RKO (cell line): ENCODE measurements around the gene KRT80.

Experiments used
- DNase-seq: peaks from one replicate; pipeline ENCODE4 v3.0.0-alpha.2; 2016; ENCODE audit warnings: low spot score

Gene KRT80

GRCh38 chr12:52198454-52199215 lies 6.8 kb upstream of the KRT80 start:
- DNase-seq: no peak

- DNase-seq: no peak
Observed at GRCh38 chr12:52197371-52198231, 5.8 kb upstream of the KRT80 start.

- DNase-seq: no peak
Observed at GRCh38 chr12:52195065-52195730, 3.4 kb upstream of the KRT80 start.

DNA sequence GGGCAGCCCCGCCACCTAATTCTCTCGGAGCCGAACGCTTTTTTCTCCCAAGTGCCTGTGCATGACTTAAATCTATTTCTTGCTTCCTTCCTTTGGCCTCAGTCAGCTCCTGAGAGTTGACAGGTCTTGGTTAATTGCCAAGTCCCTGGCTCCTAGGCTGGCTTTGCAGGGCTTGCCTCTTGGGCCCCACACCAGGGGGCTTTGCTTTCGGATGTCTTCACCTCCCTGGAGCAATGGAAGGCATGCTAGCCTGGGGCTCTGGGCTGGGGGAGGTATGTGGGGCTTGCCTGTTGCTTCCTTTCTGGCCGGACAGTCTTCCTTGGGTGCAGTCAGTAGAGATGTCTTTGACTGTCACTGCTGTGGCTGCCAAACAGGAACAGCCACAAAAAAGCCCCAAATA lies 2.2 kb upstream of the KRT80 start:
- no peak for DNase-seq

DNA sequence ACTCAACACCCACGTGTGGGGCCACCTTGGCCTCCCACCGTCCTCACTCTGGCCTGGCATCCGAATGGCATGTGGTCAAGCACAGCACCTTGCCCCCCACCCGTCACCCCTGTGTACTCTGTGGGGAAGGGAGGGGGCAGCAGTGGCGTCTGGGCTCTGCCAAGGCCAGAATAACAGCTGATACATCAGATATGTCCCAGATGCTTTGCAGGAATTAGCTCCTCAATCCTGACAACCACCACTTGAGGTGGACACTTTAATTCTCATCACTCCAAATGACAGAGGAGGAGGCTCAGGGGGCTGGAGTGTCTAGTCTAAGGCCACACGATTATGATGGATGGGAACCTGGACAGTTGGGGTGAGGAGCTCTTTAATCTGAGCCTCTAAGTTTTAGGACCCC lies 1.7 kb upstream of the KRT80 start:
- no peak for DNase-seq

DNA sequence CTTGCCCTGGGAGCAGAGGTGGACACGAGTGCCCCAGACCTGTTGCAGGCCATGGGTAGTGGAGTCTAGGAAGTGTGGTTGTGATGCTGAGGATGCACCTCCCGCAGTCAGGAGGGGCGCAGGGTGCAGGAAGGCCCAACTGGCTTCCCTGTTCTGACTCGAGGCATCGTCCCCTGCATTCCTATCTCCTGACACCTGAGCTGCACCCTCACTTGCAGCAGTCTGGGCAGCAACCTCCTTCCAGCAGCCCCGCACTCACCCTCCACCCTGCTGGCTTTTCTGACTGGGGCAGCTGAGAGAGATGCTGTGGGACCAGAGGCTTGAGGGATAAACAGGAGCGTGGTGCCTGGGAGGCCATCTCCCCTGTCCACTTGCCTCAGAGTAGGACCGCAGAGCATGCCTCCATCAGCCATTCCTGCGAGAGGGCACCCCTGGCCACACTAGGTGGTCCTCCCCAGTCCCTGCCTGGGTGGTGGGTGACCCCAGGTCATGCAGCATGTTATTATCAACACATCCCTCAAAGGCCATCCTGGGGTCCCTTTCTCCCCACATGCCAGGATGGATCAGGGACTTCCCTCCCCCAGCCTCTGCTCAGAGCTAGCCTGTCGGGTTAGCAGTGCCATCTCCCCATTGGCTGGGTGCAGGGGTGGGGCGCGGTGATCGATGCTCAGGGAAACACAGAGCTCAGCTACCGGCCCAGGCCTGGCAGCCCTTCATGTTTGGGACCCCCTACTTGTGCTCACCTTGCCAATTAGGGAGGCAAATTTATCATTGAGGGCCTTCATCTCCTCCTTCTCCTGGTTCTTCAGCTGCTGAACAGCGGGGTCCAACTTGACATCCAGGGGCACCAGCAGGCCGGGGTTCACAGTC lies 719 bp downstream of the KRT80 start:
- DNase-seq: no peak

- DNase-seq: no peak
Observed at GRCh38 chr12:52189376-52190174, 2.2 kb downstream of the KRT80 start.

DNA sequence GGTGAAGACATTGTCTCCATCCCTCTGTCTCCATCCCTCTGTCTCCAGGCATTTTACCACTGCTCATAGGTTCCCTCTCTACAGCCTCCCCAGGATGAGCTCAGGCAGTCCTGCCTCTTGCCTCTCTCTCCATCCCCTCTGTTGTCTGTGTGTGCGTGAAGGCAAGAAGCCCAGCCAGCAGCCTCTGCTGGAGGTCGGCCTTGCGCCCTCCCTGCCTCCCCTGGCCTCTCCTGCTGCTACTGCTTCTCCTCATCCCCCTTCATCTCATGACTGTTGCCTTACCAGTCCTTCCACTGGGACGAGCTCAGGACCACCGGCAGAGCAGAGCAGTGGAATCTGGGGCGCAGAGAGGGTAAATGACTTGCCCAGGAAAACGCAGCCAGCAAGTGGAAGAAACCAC lies 3.2 kb downstream of the KRT80 start:
- no peak for DNase-seq

GRCh38 chr12:52187640-52188039 lies 4.2 kb downstream of the KRT80 start:
- DNase-seq: no peak

DNA sequence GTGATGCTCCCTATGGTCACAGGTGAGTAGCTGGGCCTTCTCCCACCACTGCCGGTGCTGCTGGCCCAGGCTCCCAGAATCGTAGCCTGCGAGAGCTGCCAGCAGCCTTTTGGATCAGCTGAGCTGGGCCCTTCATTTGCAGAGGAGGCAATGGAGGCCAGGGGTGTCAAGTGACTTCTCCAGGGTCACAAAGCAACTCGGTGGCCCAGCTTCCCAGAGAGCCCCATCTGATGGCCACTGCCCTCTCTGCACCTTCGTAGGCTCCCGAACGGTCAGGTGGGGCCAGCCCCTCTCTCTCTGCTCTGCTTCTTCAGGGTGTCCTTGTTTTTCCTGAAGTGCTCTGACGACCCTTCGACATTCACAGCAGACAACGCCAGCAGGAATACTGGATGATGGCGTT lies 4.6 kb downstream of the KRT80 start:
- no peak for DNase-seq

DNA sequence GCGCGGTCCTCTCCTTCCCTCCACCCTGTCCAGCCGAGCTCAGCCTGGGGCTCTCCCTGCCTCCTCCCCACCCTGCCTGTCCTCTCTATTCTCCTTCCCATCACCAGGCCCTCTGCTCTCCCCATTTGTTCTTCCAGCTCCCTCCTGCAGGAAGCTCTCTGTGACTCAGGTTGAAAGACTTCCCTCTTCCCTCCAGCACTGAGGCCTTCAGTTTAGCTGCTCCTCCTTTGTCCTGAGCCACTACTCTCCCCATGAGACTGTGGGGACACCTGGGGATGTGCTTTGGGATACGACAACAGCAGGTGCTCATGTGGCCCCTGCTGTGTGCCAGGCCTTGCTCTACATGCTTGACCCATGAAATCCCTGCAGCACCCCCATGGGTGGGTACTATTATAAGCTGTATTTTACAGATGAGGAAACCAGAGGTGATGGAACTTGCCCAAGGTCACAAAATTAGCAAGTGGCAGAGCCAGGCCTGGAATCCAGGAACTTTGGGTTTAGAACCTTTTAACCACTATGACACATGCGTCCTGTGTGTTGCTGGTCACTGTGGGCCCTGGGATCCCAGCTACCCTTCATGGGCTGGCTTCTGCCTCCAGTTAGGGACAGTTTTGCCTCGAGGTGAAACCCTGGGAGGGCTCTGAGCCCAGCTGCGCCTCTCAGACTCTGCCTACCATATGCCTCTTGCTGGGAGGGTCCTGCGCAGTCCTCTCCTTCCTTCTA lies 5.5 kb downstream of the KRT80 start:
- peak; percentile 66 for DNase-seq

DNA sequence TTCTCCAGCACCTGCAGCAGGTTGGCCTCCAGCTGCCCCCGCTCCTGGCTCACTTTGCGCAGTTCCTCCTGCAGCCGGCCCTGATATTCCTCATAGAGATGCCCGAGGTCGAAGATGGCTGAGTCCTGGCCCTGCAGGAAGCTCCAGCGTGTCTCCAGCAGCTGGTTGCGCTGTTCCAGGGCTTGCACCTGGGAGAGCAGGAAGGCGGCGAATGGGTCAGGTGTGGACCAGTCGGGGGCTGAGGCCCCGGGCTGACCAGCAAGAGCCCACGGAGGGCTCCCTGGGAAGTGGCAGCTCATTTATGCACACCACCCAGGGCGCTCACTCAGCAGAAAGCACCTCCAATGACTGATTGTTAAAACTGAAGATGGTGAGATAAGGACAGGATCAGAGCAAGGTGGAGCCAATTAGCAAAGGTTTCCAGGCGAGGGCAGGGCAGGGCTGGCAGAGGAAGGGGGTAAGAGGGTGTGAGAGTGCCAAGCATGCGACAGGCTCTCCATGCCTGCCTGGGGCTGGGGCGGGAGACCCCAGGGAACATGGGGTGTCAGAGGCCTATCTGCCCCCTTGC lies 6.3 kb downstream of the KRT80 start:
- no peak for DNase-seq

DNA sequence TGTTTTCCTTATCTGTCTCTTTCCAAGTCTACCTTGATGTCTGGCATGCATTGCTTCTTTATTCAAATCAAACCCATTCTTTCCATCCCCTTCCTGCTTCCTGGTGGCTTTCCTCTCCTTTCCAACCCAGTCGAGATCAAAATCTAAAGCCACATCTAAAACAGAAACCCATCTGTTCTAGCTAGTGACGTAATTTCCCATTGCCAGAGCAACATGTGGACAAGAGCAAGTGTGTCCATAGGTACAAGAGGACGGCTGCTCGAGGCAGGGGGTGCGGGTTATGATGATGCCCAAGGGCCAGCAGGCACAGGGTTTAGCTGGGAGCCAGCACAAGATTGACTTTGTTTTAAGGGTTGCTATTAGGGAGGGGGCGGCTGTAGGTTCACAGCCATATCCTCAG lies 7.0 kb downstream of the KRT80 start:
- DNase-seq: no peak

DNA sequence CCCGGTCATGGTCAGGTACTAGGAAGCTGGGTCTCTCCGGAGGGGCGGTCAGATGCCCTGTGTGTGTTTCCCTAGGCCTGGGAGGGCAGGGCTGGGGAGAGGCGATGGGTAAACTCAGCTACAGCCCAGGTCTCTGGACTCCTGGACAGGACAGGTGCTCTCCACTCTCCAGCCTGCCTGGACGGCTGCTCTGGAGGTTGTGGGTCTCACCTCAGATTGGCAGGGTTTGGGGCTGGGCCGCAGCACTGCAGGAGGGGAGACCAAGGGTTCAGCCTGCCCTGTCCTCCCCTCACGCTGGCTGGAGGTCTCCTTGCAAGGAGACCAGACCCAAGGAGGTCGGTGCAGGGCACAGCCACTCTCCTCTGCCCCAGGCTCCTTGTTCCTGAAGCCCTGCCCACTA lies 7.8 kb downstream of the KRT80 start:
- no peak for DNase-seq

DNA sequence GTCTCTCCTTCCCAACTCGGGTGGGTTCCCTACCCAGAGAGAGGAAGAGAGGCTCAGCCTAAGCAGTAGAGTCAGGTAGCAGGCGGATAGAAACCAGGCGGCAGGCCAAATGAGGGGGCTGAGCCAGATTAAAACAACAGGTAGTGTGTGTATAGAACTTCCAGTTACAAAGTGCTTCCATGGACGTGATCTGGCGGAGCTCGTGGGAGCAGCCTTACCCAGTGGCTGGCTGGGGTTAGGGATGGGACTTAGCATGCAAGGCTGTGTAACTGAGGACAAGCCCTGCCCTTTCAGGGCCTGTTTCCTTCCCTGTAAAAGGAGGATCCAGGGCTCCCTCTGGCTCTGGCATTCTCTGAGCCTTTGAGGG lies 8.3 kb downstream of the KRT80 start:
- DNase-seq: no peak

GRCh38 chr12:52182898-52183543 lies 8.8 kb downstream of the KRT80 start:
- DNase-seq: no peak

DNA sequence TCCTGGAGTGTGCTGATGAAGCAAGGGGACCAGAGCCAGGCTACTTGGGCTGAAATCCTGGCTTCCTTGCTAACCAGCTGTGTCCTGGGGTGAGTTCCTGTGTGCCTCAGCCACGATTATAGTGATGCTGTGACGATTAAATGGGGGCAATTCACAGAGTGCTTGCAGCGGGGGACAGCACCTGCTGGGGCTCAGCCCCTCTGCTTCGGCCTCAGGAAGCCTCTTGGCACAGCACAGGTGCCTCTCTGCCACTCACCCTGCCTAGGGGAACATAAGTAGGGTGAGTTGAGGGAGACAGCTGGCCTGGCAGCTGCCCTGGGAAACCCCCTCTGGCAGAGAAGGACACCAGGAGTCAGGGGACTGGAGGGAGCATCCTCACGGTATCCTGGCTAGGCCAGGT lies 9.4 kb downstream of the KRT80 start:
- DNase-seq: no peak

DNA sequence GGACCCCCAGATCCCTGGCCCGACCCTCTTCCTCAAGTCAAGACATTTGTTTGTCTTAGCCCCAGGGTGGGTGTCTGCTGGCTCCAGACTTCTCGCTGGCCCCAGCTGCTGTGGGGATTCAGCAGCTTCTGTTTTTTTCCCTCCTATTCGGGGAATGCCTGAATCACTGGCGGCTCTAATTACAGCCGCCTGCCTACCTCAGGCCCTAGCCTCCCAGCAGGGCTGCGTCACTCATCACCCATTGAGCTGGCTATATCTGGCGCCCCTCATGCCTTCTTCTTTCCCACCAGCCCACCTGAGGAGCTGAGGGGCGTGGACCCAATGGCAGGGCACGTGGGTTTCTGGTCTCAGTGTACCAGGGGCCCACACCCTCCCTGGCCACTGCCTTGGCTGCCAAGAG lies 10.1 kb downstream of the KRT80 start:
- peak; percentile 57 for DNase-seq

GRCh38 chr12:52180971-52181628 lies 10.7 kb downstream of the KRT80 start:
- no peak for DNase-seq
